K562 (cell line): Measurements from ENCODE around the gene MAB21L4. TPM values are rescaled to one million over a fixed set of nuclear protein-coding genes. Genes with fewer than 3 reads are reported as not detected.
A peak's percentile ranks its signal among the peaks of the same experiment; 100 is the strongest.

Experiments
- ATAC-seq: fragments of 200-7000 bp; cut with Tn5 transposase; 3 replicates; pipeline ENCODE4 v1.9.1; 2020; ENCODE audit warnings: moderate library complexity
- BruUV-seq: library from RNA; stranded (reverse); fragments of 400-500 nt; replicated peaks from 2 replicates; lab custom pipeline; 2021; lab: Mats Ljungman, UMichigan
- CTCF ChIA-PET: fragments of 300-600 bp; formaldehyde crosslinking; extraction: SDS; loops from one replicate; lab custom pipeline; 2021; ENCODE audit warnings: low intra/inter-chr PET ratio; lab: Yijun Ruan, JAX
- POLR2A ChIA-PET: fragments of 300-600, 350-650 bp; sonication (Branson Sonifier 250); formaldehyde crosslinking; extraction: SDS; loops from one replicate; lab custom pipeline; 2021; ENCODE audit warnings: antibody characterized with exemption, inconsistent platforms; lab: Yijun Ruan, JAX
- DNase-seq, 4 experiments: peaks; one replicate each; pipeline versions ENCODE4 v3.0.0 to v3.0.0-alpha.2; 2011 to 2018; ENCODE audit warnings: low spot score in 3 of 4, mixed read lengths in 3 of 4; ENCODE audit errors: extremely low read depth in 1 of 4
- FAIRE-seq: peaks from 2 replicates; lab custom pipeline; 2011; peaks lifted over from hg19 to GRCh38; lab: Jason Lieb, UNC
- H2AFZ ChIP-seq: 2 replicates; pipeline ENCODE4 v1.6.0; 2011; ENCODE audit warnings: low read depth, low read length, control low read depth, inconsistent platforms
- H3K27ac ChIP-seq: fragments of 200-600 bp; 3 replicates; pipeline ENCODE4 v1.8.0; 2011; ENCODE audit warnings: low read depth, mild to moderate bottlenecking, control low read depth, inconsistent platforms, low read length, moderate library complexity, mixed read lengths; ENCODE audit errors: extremely low read depth
- H3K27me3 ChIP-seq, 2 experiments: fragments of 300-600 bp in 1 of 2; 2 replicates in 1 of 2; 3 replicates in 1 of 2; pipeline versions ENCODE4 v1.6.0 to v1.8.0; 2011; ENCODE audit warnings: inconsistent platforms in 2 of 2, low read length in 2 of 2, mild to moderate bottlenecking in 1 of 2, mixed read lengths in 1 of 2, moderate library complexity in 1 of 2; ENCODE audit not compliant: control insufficient read depth in 2 of 2, insufficient read depth in 2 of 2
- H3K36me3 ChIP-seq: fragments of 300-600 bp; 3 replicates; pipeline ENCODE4 v1.8.0; 2011; ENCODE audit warnings: mild to moderate bottlenecking, low read length, inconsistent platforms; ENCODE audit not compliant: control insufficient read depth, insufficient read depth
- H3K4me1 ChIP-seq, 2 experiments: fragments of 200-600 bp in 1 of 2; replicated peaks in 1 of 2; 2 replicates in 1 of 2; 3 replicates in 1 of 2; pipeline versions ENCODE4 v1.5.1 to v1.8.0; 2011; ENCODE audit warnings: inconsistent platforms in 2 of 2, low read length in 2 of 2, mild to moderate bottlenecking in 1 of 2, mixed read lengths in 1 of 2, moderate library complexity in 1 of 2; ENCODE audit not compliant: control insufficient read depth in 2 of 2, insufficient read depth in 2 of 2
- H3K4me2 ChIP-seq: 2 replicates; pipeline ENCODE4 v1.6.1; 2011; ENCODE audit warnings: low read length, control low read depth, inconsistent platforms, mixed read lengths; ENCODE audit not compliant: insufficient read depth
- H3K4me3 ChIP-seq: fragments of 200-600 bp; sonication (generic), shearing (Covaris generic); 2 replicates; pipeline ENCODE4 v1.5.1; 2016; ENCODE audit warnings: control low read depth, inconsistent platforms
- H3K79me2 ChIP-seq: fragments of 200-600 bp; 3 replicates; pipeline ENCODE4 v1.8.0; 2011; ENCODE audit warnings: low read length, inconsistent platforms; ENCODE audit not compliant: control insufficient read depth, insufficient read depth
- H3K9ac ChIP-seq, 2 experiments: 2 replicates each; pipeline versions ENCODE4 v1.6.0 to v1.6.1; 2011; ENCODE audit warnings: low read depth in 2 of 2, low read length in 2 of 2, control low read depth in 1 of 2, inconsistent platforms in 1 of 2, mild to moderate bottlenecking in 1 of 2, mixed read lengths in 1 of 2; ENCODE audit not compliant: insufficient read depth in 1 of 2
- H3K9me1 ChIP-seq: one replicate; pipeline ENCODE4 v1.6.0; 2011; ENCODE audit warnings: inconsistent platforms, mild to moderate bottlenecking, low read length, moderate library complexity; ENCODE audit not compliant: control insufficient read depth, insufficient read depth
- H3K9me3 ChIP-seq: replicated peaks from 2 replicates; pipeline ENCODE4 v1.5.1; 2011; ENCODE audit warnings: low read depth, low read length, inconsistent platforms; ENCODE audit not compliant: control insufficient read depth, insufficient read depth
- H4K20me1 ChIP-seq: replicated peaks from 2 replicates; pipeline ENCODE4 v1.6.1; 2011; ENCODE audit warnings: low read length, inconsistent platforms, mixed read lengths; ENCODE audit not compliant: control insufficient read depth, insufficient read depth
- THAP12 ChIP-seq: fragments of 250-450 bp; sonication (Bioruptor Pico); IDR thresholded peaks from 2 replicates; pipeline ENCODE4 v1.9.0; 2021; ENCODE audit warnings: mild to moderate bottlenecking, inconsistent platforms
- ZNF263 ChIP-seq: sonication (generic); formaldehyde crosslinking; IDR thresholded peaks from 2 replicates; pipeline ENCODE4 v1.8.0; 2022; ENCODE audit warnings: mild to moderate bottlenecking, missing genetic modification reagents, borderline replicate concordance
- WGBS: fragments of 100-300 bp; shearing (Covaris generic); methylation state at CpG from one replicate; pipeline ENCODE4 v1.1.6; 2016; ENCODE audit warnings: low coverage, mixed read lengths; ENCODE audit not compliant: insufficient coverage; ENCODE audit errors: missing lambda C conversion rate; 5-methylcytosine and 5-hydroxymethylcytosine counted together
- in situ Hi-C: fragments of 300-500 bp; cut with MboI; formaldehyde crosslinking; loops from 4 replicates; pipeline ENCODE4 v1.15.0; 2018; ENCODE audit warnings: inconsistent platforms, mixed read lengths
- intact Hi-C: fragments of 100-400 bp; cut with micrococcal nuclease; formaldehyde crosslinking; loops from 2 replicates; pipeline ENCODE4 v1.14.2; 2022
- polyA plus RNA-seq, 8 experiments: library from polyadenylated mRNA; depleted of rRNA in 4 of 8; stranded (reverse) in 5 of 8; unstranded in 3 of 8; fragments of >200 nt; fragmentation: Nextera tagmentation in 2 of 8; fragmentation: Illumina TruSeq in 1 of 8; extraction: Ambion mirVana in 2 of 8; extraction: Trizol in 1 of 8; gene quantifications; 2 replicates each; pipeline versions ENCODE4 v1.2.1 to v1.2.3, GENCODE V29; 2011 to 2014; ENCODE audit warnings: inconsistent platforms in 1 of 8, missing spikeins in 1 of 8
- total RNA-seq, 7 experiments: library from RNA; depleted of rRNA in 6 of 7; stranded (reverse); fragments of >200 nt in 6 of 7; fragmentation: Illumina TruSeq in 2 of 7; extraction: Trizol in 2 of 7; gene quantifications; 2 replicates each; pipeline versions ENCODE4 v1.2.1 to v1.2.3, GENCODE V29; 2011 to 2021; ENCODE audit warnings: low replicate concordance in 1 of 7

MAB21L4 gene
- total and polyA plus RNA-seq, 9 of the 15 experiments (the other 6 are each of a cell fraction or from before 2014, with no cell fraction given), result 0.03 TPM; not detected in 8

GRCh38 chr2:240848900-240849680 lies 46.9 kb downstream of the MAB21L4 start:
- FAIRE-seq (no peak), DNase-seq (no peak), ATAC-seq (no peak)
- in situ Hi-C loops, result no loop called here
- peaks cover 0 to 9% of the 10 kb centered on the region in 2 experiments; a peak in 2 of 5 replicates for H3K4me1 ChIP-seq
- H3K27ac ChIP-seq, result no peak overlapping the region
- no peaks in the 10 kb centered on the region for H4K20me1 ChIP-seq
- H3K4me2 ChIP-seq, result no peak overlapping the region
- no peaks in the 10 kb centered on the region for H3K9me3 ChIP-seq
- POLR2A ChIA-PET, result no interaction called here
- CTCF ChIA-PET, result interaction anchor here (0.5 kb wide), 1 partner anchor 26 kb away, joined by 3 read pairs; no protein-coding TSS in a partner anchor
- no peak for TF ChIP-seq THAP12 (CRISPR knock-in tag)
- TF ChIP-seq ZNF263 (CRISPR knock-in tag), result peak; percentile 61
- no peak overlapping the region for H3K4me3 ChIP-seq
- no peak overlapping the region for H2AFZ ChIP-seq
- H3K9ac ChIP-seq, result no peak overlapping the region
- H3K36me3 ChIP-seq, result no peaks in the 10 kb centered on the region
- H3K9me1 ChIP-seq, result no peaks in the 10 kb centered on the region
- no peaks in the 10 kb centered on the region for H3K79me2 ChIP-seq
- intact Hi-C loops, result no loop called here
- no TSS peak for BruUV-seq
- WGBS, result 2% methylated on average over 7 of the region's 12 CpGs
- peaks cover 0 to 5% of the 10 kb centered on the region in 2 experiments; a peak in 1 of 5 replicates for H3K27me3 ChIP-seq
